GM23338 (cell line): ENCODE data around the gene CADPS2. TPM values are rescaled to one million over a fixed set of nuclear protein-coding genes. Genes with fewer than 3 reads are reported as not detected.

Source experiments
- ATAC-seq: fragments of 200-7000 bp; cut with Tn5 transposase; 3 replicates; pipeline ENCODE4 v1.9.1; 2020
- DNase-seq: peaks from one replicate; pipeline ENCODE4 v3.0.0-alpha.2; 2015; ENCODE audit warnings: low spot score
- H2AFZ ChIP-seq: fragments of 200-600 bp; sonication (generic); 2 replicates; pipeline ENCODE4 v1.8.0; 2016; ENCODE audit warnings: antibody characterized with exemption, mild to moderate bottlenecking, moderate library complexity
- H3F3A ChIP-seq: fragments of 200-600 bp; sonication (generic); replicated peaks from 2 replicates; pipeline ENCODE4 v1.8.0; 2017; ENCODE audit warnings: antibody characterized with exemption, mixed run types, low read depth
- H3K27ac ChIP-seq: fragments of 200-600 bp; sonication (generic); 2 replicates; pipeline ENCODE4 v1.6.1; 2016; ENCODE audit warnings: low read depth
- H3K27me3 ChIP-seq: fragments of 200-600 bp; sonication (generic); 2 replicates; pipeline ENCODE4 v1.8.0; 2016; ENCODE audit warnings: mild to moderate bottlenecking, mixed run types, moderate library complexity; ENCODE audit not compliant: insufficient read depth
- H3K36me3 ChIP-seq: fragments of 200-600 bp; sonication (generic); 2 replicates; pipeline ENCODE4 v1.8.0; 2016; ENCODE audit warnings: mild to moderate bottlenecking; ENCODE audit not compliant: insufficient read depth
- H3K4me1 ChIP-seq: fragments of 200-600 bp; sonication (generic); 2 replicates; pipeline ENCODE4 v1.8.0; 2016; ENCODE audit warnings: mild to moderate bottlenecking, moderate library complexity; ENCODE audit not compliant: insufficient read depth
- H3K4me2 ChIP-seq: fragments of 200-600 bp; sonication (generic); 2 replicates; pipeline ENCODE4 v1.7.1; 2017; ENCODE audit warnings: mixed run types
- H3K4me3 ChIP-seq: fragments of 200-600 bp; sonication (generic); 2 replicates; pipeline ENCODE4 v1.6.1; 2016; ENCODE audit warnings: mixed run types
- H3K79me2 ChIP-seq: fragments of 200-600 bp; sonication (generic); replicated peaks from 2 replicates; pipeline ENCODE4 v1.8.0; 2017; ENCODE audit warnings: mild to moderate bottlenecking; ENCODE audit not compliant: insufficient read depth
- H3K9me2 ChIP-seq: fragments of 200-600 bp; sonication (generic); 2 replicates; pipeline ENCODE4 v1.8.0; 2017; ENCODE audit not compliant: insufficient read depth
- H4K20me1 ChIP-seq: fragments of 200-600 bp; sonication (generic); replicated peaks from 2 replicates; pipeline ENCODE4 v1.8.0; 2017; ENCODE audit warnings: mild to moderate bottlenecking; ENCODE audit not compliant: insufficient read depth
- H3K27ac Mint-ChIP-seq: 2 replicates; pipeline ENCODE4 v1.8.0; 2020; ENCODE audit warnings: inconsistent platforms, mild to moderate bottlenecking, moderate library complexity, mixed read lengths
- H3K27me3 Mint-ChIP-seq: 3 replicates; pipeline ENCODE4 v1.8.0; 2022; ENCODE audit warnings: low read depth, mild to moderate bottlenecking, moderate library complexity, mixed read lengths, inconsistent platforms; ENCODE audit not compliant: insufficient read depth, poor library complexity
- H3K36me3 Mint-ChIP-seq: 3 replicates; pipeline ENCODE4 v1.8.0; 2021; ENCODE audit warnings: low read depth, mild to moderate bottlenecking, inconsistent platforms, moderate library complexity, mixed read lengths
- H3K4me1 Mint-ChIP-seq: 3 replicates; pipeline ENCODE4 v1.8.0; 2020; ENCODE audit warnings: mild to moderate bottlenecking, inconsistent platforms, mixed read lengths
- H3K4me3 Mint-ChIP-seq: 3 replicates; pipeline ENCODE4 v1.8.0; 2021; ENCODE audit warnings: moderate library complexity, mild to moderate bottlenecking, inconsistent platforms, mixed read lengths
- H3K9me3 Mint-ChIP-seq: 3 replicates; pipeline ENCODE4 v1.8.0; 2020; ENCODE audit warnings: moderate library complexity, mild to moderate bottlenecking, inconsistent platforms, mixed read lengths
- CREB1 ChIP-seq: fragments of 250-450 bp; sonication (Bioruptor Pico); IDR thresholded peaks from 2 replicates; pipeline ENCODE4 v1.5.0; 2020; ENCODE audit warnings: low read depth, mild to moderate bottlenecking, moderate library complexity
- CTCF ChIP-seq, 2 experiments: fragments of 200-600 bp in 1 of 2; sonication (generic) in 1 of 2; conservative IDR thresholded peaks; 2 replicates each; pipeline versions ENCODE4 v1.5.1 to v1.6.1; 2016 to 2017; ENCODE audit warnings: antibody characterized with exemption in 2 of 2, low read depth in 2 of 2, mild to moderate bottlenecking in 2 of 2, moderate library complexity in 1 of 2
- EZH2 ChIP-seq: fragments of 200-600 bp; sonication (generic); IDR thresholded peaks from one replicate; pipeline ENCODE4 v1.8.0; 2017; ENCODE audit warnings: antibody characterized with exemption, mild to moderate bottlenecking, low read depth; ENCODE audit not compliant: unreplicated experiment
- EZH2phosphoT487 ChIP-seq: fragments of 200-600 bp; sonication (generic); IDR thresholded peaks from one replicate; pipeline ENCODE4 v1.8.1; 2018; ENCODE audit warnings: antibody characterized with exemption; ENCODE audit not compliant: unreplicated experiment
- JUNB ChIP-seq: IDR thresholded peaks from one replicate; pipeline ENCODE4 v1.6.1; 2016; ENCODE audit warnings: antibody characterized with exemption; ENCODE audit not compliant: unreplicated experiment
- NANOG ChIP-seq: IDR thresholded peaks from 2 replicates; pipeline ENCODE4 v1.6.1; 2016; ENCODE audit warnings: antibody characterized with exemption, borderline replicate concordance
- POLR2AphosphoS5 ChIP-seq: IDR thresholded peaks from 2 replicates; pipeline ENCODE4 v1.6.1; 2016; ENCODE audit warnings: antibody characterized with exemption, low read depth
- REST ChIP-seq: IDR thresholded peaks from one replicate; pipeline ENCODE4 v1.6.1; 2018; ENCODE audit warnings: antibody characterized with exemption; ENCODE audit not compliant: unreplicated experiment
- STAT1 ChIP-seq: IDR thresholded peaks from one replicate; pipeline ENCODE4 v1.6.1; 2016; ENCODE audit warnings: antibody characterized with exemption; ENCODE audit not compliant: unreplicated experiment
- ZNF114 ChIP-seq: fragments of 250-450 bp; sonication (Bioruptor Pico); IDR thresholded peaks from 2 replicates; pipeline ENCODE4 v1.5.0; 2020; ENCODE audit warnings: mild to moderate bottlenecking, moderate library complexity
- ZNF331 ChIP-seq: fragments of 250-450 bp; sonication (Bioruptor Pico); IDR thresholded peaks from 2 replicates; pipeline ENCODE4 v1.5.0; 2020; ENCODE audit warnings: low read depth, mild to moderate bottlenecking, moderate library complexity
- polyA plus RNA-seq: library from polyadenylated mRNA; unstranded; fragments of >200 nt; fragmentation: Nextera tagmentation; extraction: Ambion mirVana; gene quantifications from 2 replicates; pipeline ENCODE4 v1.2.1, GENCODE V29; 2016
- total RNA-seq: library from RNA; depleted of rRNA; stranded (reverse); fragments of >200 nt; shearing (Covaris generic); gene quantifications from 2 replicates; pipeline ENCODE4 v1.2.3, GENCODE V29; 2014
- TF ChIP-seq, protein P1 (sequence below): fragments of 250-450 bp; sonication (Bioruptor Pico); IDR thresholded peaks from 2 replicates; pipeline ENCODE4 v1.5.0; 2020; ENCODE audit warnings: mild to moderate bottlenecking, moderate library complexity
- TF ChIP-seq, protein P2 (sequence below): IDR thresholded peaks from 2 replicates; pipeline ENCODE4 v1.6.1; 2016; ENCODE audit warnings: antibody characterized with exemption

The CADPS2 gene
- total and polyA plus RNA-seq, 2 experiments from 2014 or later = 16.3 to 36.9 TPM

DNA sequence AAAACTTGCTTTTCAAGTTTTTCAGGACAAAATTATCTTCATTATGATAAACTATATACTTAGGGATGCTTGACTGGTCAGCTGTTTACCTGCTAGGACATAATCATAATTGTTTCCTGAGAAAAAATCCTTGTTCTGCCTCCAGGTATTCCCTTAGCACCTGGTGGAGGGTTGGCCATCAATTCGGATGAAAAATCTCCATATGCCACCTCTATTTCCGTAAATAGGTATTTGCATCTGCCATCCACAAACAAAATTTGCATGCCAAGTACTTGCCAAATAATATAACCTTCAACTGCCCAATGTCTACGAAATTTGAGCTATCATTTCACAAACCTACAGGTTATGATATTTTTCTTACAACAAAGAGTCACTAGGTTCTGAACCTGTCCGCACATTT lies 313.6 kb downstream of the CADPS2 start:
- H3K27me3 Mint-ChIP-seq = peaks cover 3% of the 10 kb centered on the region
- Histone ChIP-seq H3K4me3 (no peak overlapping the region), H3K27me3 (no peaks in the 10 kb centered on the region), H3K27ac (no peak overlapping the region), H3K4me1 (no peaks in the 10 kb centered on the region), H3K36me3 (no peaks in the 10 kb centered on the region), H3F3A (no peaks in the 10 kb centered on the region), H3K79me2 (no peaks in the 10 kb centered on the region), H2AFZ (no peak overlapping the region), H3K4me2 (no peak overlapping the region), H3K9me2 (no peaks in the 10 kb centered on the region), H4K20me1 (no peaks in the 10 kb centered on the region)
- H3K4me3 Mint-ChIP-seq = no peak overlapping the region
- no peaks in the 10 kb centered on the region for H3K4me1 Mint-ChIP-seq
- no peaks in the 10 kb centered on the region for H3K9me3 Mint-ChIP-seq
- no peak for ATAC-seq
- H3K27ac Mint-ChIP-seq = no peak overlapping the region
- peaks cover 10% of the 10 kb centered on the region; the same call in 2 of the 3 replicates for H3K36me3 Mint-ChIP-seq
- DNase-seq = no peak
- TF ChIP-seq, protein P1, sequence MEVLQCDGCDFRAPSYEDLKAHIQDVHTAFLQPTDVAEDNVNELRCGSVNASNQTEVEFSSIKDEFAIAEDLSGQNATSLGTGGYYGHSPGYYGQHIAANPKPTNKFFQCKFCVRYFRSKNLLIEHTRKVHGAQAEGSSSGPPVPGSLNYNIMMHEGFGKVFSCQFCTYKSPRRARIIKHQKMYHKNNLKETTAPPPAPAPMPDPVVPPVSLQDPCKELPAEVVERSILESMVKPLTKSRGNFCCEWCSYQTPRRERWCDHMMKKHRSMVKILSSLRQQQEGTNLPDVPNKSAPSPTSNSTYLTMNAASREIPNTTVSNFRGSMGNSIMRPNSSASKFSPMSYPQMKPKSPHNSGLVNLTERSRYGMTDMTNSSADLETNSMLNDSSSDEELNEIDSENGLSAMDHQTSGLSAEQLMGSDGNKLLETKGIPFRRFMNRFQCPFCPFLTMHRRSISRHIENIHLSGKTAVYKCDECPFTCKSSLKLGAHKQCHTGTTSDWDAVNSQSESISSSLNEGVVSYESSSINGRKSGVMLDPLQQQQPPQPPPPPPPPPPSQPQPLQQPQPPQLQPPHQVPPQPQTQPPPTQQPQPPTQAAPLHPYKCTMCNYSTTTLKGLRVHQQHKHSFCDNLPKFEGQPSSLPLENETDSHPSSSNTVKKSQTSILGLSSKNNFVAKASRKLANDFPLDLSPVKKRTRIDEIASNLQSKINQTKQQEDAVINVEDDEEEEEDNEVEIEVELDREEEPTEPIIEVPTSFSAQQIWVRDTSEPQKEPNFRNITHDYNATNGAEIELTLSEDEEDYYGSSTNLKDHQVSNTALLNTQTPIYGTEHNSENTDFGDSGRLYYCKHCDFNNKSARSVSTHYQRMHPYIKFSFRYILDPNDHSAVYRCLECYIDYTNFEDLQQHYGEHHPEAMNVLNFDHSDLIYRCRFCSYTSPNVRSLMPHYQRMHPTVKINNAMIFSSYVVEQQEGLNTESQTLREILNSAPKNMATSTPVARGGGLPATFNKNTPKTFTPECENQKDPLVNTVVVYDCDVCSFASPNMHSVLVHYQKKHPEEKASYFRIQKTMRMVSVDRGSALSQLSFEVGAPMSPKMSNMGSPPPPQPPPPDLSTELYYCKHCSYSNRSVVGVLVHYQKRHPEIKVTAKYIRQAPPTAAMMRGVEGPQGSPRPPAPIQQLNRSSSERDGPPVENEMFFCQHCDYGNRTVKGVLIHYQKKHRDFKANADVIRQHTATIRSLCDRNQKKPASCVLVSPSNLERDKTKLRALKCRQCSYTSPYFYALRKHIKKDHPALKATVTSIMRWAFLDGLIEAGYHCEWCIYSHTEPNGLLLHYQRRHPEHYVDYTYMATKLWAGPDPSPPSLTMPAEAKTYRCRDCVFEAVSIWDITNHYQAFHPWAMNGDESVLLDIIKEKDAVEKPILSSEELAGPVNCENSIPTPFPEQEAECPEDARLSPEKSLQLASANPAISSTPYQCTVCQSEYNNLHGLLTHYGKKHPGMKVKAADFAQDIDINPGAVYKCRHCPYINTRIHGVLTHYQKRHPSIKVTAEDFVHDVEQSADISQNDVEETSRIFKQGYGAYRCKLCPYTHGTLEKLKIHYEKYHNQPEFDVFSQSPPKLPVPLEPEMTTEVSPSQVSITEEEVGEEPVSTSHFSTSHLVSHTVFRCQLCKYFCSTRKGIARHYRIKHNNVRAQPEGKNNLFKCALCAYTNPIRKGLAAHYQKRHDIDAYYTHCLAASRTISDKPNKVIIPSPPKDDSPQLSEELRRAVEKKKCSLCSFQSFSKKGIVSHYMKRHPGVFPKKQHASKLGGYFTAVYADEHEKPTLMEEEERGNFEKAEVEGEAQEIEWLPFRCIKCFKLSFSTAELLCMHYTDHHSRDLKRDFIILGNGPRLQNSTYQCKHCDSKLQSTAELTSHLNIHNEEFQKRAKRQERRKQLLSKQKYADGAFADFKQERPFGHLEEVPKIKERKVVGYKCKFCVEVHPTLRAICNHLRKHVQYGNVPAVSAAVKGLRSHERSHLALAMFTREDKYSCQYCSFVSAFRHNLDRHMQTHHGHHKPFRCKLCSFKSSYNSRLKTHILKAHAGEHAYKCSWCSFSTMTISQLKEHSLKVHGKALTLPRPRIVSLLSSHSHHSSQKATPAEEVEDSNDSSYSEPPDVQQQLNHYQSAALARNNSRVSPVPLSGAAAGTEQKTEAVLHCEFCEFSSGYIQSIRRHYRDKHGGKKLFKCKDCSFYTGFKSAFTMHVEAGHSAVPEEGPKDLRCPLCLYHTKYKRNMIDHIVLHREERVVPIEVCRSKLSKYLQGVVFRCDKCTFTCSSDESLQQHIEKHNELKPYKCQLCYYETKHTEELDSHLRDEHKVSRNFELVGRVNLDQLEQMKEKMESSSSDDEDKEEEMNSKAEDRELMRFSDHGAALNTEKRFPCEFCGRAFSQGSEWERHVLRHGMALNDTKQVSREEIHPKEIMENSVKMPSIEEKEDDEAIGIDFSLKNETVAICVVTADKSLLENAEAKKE (CRISPR knock-in tag) = no peak
- no peak for TF ChIP-seq CTCF (conservative IDR thresholded peaks at IDR 0.05; ENCODE audit: low read depth in 2 of 2)
- TF ChIP-seq ZNF331 (CRISPR knock-in tag) = no peak
- no peak for TF ChIP-seq EZH2phosphoT487
- no peak for TF ChIP-seq ZNF114 (CRISPR knock-in tag)
- TF ChIP-seq JUNB = no peak
- TF ChIP-seq POLR2AphosphoS5 = no peak
- TF ChIP-seq EZH2 = no peak
- no peak for TF ChIP-seq STAT1
- TF ChIP-seq, protein P2, sequence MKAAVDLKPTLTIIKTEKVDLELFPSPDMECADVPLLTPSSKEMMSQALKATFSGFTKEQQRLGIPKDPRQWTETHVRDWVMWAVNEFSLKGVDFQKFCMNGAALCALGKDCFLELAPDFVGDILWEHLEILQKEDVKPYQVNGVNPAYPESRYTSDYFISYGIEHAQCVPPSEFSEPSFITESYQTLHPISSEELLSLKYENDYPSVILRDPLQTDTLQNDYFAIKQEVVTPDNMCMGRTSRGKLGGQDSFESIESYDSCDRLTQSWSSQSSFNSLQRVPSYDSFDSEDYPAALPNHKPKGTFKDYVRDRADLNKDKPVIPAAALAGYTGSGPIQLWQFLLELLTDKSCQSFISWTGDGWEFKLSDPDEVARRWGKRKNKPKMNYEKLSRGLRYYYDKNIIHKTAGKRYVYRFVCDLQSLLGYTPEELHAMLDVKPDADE = no peak
- TF ChIP-seq REST = no peak
- TF ChIP-seq NANOG = no peak
- TF ChIP-seq CREB1 (CRISPR knock-in tag) = no peak
